PC-3 (cell line): ENCODE measurements around the gene MTCH1.

ENCODE experiments used
- EZH2 ChIP-seq: fragments of 300-600 bp; sonication (generic); IDR thresholded peaks from one replicate; pipeline ENCODE4 v1.6.1; 2017; ENCODE audit warnings: antibody characterized with exemption, mild to moderate bottlenecking, low read length; ENCODE audit not compliant: unreplicated experiment
- EZH2phosphoT487 ChIP-seq: fragments of 300-600 bp; sonication (generic); IDR thresholded peaks from 2 replicates; pipeline ENCODE4 v1.6.1; 2018; ENCODE audit warnings: mild to moderate bottlenecking, antibody characterized with exemption, low read length, borderline replicate concordance
- TF ChIP-seq, protein P1 (sequence below): fragments of 300-600 bp; sonication (generic); conservative IDR thresholded peaks from 2 replicates; pipeline ENCODE4 v1.5.1; 2017; ENCODE audit warnings: antibody characterized with exemption, low read depth, mild to moderate bottlenecking, low read length

DNA sequence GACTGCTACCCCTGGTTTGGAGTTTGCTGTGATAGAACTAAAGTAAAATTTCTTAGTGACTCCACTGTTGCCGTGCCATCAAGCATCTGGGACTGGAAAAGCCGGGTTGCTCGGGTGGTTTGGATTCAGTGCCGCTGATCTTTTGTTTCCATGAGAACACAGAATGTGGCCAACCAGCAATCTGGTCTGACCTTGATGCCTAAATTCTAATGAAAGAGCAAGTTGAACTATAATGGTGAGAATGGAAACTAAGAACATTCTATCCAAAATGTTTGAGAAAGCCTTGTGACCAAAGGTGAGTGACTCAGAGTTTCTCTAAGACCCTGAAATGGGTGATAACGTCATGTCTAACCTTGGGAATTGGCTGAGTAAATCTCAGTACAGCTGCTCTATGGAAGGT lies 41.3 kb downstream of the MTCH1 start:
- TF ChIP-seq, protein P1, sequence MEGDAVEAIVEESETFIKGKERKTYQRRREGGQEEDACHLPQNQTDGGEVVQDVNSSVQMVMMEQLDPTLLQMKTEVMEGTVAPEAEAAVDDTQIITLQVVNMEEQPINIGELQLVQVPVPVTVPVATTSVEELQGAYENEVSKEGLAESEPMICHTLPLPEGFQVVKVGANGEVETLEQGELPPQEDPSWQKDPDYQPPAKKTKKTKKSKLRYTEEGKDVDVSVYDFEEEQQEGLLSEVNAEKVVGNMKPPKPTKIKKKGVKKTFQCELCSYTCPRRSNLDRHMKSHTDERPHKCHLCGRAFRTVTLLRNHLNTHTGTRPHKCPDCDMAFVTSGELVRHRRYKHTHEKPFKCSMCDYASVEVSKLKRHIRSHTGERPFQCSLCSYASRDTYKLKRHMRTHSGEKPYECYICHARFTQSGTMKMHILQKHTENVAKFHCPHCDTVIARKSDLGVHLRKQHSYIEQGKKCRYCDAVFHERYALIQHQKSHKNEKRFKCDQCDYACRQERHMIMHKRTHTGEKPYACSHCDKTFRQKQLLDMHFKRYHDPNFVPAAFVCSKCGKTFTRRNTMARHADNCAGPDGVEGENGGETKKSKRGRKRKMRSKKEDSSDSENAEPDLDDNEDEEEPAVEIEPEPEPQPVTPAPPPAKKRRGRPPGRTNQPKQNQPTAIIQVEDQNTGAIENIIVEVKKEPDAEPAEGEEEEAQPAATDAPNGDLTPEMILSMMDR: no peak
- TF ChIP-seq EZH2 (no peak), EZH2phosphoT487 (no peak)
